ENCODE measurements around the gene PREP.
"Not testable (repeated sequence)": the region's sequence is repeated elsewhere in the genome, so short reads cannot be mapped to it uniquely, and the experiment has no call there.

The PREP gene

DNA sequence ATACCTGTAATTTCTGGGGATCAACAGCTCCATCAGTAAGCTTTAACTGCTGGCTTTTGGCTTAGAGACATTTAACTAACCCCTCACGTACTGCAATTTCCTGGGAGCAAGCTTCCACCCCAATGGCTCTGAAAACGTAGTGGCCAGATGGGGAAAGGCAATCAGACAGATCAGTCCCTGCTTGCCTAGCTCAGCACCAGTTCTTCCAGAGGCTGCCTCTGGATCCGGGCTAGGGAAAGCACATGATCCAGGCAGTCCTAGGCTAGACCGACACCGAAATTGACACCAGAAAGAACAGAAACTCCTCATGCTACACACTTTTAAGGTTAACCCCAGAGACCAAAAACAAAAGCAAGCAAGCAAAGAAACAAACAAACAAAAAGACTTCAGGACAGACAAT is 13.3 kb downstream of the PREP start:
- no peak for DNase-seq

- DNase-seq, result no peak
These were observed 14.5 kb downstream of the PREP start for GRCh38 chr6:105388392-105388791.

- no peak for DNase-seq
These were observed 18.9 kb downstream of the PREP start for GRCh38 chr6:105384004-105384403.

DNA sequence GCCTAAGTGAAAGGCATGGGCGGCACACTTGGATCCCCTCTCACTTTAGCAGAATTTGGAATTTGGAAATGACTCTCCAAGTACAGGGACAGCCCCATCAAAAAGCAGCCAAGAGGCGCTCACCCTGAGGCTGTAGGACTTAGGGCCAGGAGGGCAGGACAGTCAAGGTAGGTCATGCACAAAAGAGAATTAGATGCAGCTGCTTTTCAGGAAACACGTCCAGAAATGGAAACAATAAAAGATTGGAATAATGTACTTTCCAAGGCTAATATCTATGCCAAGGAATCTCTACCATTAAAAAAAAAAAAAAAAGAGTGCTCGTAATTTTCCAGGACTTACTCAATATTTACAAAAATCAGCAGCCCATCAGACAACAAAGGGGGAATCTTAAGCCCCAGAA is 19.9 kb downstream of the PREP start:
- DNase-seq, result no peak

- no peak for DNase-seq
These were observed 20.4 kb downstream of the PREP start for GRCh38 chr6:105382496-105382895.

DNA sequence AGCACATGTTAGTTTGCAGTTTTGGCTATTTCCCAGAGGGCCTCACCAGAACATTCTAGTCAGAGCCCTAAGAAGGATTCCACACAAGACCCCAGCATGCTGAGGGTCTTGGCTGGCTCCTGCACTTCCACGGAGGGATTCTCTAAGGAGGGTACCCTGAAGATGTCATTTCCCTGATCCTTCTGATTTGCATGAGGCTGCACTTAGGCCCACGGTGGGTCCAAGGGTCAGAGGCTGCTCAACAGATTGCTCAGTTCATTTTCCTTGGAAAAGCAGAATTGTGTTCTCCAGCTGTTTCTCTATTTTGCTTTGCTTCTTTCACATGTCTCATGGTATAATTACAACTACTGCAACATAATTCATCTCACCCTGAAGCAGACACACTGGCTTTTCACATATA is 22.2 kb downstream of the PREP start:
- no peak for DNase-seq

DNA sequence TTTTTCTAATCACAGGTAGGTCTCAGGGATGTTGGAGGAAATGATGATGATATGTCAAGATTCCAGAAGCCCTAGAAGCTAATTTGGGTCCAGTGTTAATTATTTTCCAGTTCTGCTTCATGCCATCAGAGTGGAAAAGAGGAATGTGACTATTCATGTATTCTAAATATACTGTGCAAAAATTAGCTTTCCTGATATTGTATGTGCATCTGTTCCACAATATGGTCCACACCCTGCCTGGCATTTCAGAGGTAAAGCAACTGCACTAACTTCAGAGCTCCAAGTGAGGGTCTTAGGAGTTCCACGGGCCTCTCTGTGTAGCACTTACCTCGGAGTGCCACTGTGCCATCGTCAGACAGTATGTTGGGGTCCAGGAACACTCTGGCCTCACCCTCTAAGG is 27.1 kb downstream of the PREP start:
- DNase-seq, result no peak

GRCh38 chr6:105374010-105374420 is 28.9 kb downstream of the PREP start:
- DNase-seq, result no peak

DNA sequence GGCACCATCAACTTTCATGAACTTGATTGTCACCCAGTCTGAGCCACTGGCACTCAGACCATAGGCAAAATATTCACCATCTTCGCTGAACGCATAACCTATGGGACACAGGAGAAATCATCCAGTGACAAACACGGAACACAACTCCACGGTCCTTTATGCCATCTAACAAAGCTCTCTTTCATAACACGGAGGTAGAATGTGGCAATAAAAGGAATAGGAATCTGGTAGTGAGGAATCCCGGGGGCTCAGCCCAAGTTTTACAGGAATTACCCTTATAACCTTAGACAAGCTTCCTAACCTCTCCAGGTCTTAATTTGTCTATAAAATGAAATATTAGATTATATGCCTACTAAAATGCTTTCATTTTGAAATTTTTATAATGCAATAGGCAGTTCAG is 29.4 kb downstream of the PREP start:
- DNase-seq, result no peak

GRCh38 chr6:105372849-105373182 is 30.1 kb downstream of the PREP start:
- no peak for DNase-seq

DNA sequence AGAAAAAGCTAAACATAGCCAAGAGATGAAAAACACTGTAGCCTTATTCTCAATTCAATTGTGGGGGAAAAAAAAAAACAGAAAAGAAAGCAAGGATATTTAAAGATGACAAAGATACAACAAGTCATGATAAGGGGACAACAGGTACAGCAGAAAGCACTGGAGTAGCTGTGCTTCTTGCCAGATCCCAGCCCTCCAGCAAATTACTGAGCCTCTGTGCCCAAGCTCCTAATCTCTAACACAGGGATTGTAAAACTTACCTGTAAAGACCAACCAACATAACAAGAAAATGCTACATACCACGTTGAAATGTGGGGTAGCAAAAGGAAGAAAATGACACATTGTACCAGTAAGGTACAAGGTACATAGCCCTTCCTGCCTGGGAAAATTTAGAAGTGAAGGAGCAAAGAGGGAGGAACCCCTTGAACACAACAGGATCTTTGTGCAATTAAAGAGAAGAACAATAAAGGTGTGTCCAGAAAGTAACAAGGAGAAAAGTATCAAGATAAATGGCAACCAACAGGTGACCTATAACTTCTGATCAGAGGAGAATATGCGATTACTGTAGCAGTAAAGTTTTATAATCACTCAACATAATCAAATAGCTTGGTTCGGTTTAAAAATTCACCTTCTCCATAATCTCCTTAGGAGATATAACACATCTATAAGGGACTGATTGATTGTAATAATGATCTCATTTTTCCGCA is 30.6 kb downstream of the PREP start:
- DNase-seq, result no peak

DNA sequence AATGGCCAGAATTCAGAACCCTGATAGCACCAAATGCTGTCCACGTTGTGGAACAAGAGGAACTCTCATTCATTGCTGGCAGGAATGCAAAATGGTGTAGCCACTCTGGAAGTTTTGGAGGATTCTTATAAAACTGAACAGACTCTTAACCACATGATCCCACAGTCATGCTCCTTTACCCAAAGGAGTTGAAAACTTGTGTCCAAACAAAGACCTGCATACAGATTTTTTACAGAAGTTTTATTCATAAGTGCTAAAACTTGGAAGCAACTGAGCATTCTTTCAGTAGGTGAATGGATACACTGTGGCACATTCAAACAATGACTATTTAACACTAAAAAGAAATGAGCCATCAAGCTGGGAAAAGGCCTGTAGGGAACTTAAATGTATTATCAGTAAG is 32.5 kb downstream of the PREP start:
- no peak for DNase-seq

DNA sequence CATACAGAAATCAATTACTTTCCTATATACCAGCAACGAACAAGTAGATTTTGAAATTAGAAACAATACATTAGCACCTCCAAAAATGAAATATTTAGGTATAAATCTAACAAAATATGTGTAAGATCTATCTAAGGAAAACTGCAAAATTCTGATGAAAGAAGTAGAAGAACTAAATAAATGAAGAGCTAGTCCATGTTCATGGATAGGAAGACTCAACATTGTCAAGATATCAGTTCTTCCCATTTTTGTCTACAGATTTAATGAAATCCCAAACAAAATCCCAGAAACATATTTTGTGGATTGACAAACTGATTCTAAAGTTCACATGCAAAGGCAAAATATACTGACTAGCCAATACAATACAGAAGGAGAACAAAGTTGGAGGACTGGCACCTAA is 33.7 kb downstream of the PREP start:
- no peak for DNase-seq

- DNase-seq, result no peak
These were observed 38.6 kb downstream of the PREP start for GRCh38 chr6:105364243-105364642.

DNA sequence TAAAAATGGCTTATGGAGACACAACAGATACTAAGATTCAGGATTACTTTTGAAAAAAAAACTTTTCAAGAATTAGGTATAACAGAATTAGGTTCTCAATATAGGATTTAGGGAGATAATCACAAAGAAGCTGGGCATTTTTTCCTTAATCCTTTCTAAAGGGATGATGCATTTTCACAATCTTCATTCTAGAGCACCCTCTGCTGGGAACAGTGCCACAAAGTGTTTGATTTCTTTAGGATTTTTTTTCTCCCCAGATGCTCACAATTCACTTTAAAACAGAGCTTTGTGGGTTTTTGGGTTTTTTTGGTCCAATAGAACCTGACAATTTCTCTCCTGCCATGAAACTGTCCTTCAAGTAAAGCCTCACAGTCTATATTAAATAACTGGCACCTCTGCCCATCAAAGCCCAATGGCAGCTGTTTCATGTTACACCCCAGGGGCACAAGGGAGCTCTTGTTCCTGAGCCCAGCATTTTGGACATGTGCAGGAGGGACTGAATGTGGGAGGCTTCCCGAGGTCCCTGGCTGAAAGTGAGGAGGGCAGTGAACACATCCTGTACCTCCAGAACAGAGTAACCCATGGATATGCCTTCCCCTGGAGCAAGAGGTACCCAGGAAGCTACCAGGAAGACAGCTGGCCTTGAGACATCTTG is 39.7 kb downstream of the PREP start:
- DNase-seq, result no peak

- no peak for DNase-seq
These were observed 43.2 kb downstream of the PREP start for GRCh38 chr6:105359419-105360370.

- DNase-seq, result no peak
These were observed 45.7 kb downstream of the PREP start for GRCh38 chr6:105357165-105357564.

DNA sequence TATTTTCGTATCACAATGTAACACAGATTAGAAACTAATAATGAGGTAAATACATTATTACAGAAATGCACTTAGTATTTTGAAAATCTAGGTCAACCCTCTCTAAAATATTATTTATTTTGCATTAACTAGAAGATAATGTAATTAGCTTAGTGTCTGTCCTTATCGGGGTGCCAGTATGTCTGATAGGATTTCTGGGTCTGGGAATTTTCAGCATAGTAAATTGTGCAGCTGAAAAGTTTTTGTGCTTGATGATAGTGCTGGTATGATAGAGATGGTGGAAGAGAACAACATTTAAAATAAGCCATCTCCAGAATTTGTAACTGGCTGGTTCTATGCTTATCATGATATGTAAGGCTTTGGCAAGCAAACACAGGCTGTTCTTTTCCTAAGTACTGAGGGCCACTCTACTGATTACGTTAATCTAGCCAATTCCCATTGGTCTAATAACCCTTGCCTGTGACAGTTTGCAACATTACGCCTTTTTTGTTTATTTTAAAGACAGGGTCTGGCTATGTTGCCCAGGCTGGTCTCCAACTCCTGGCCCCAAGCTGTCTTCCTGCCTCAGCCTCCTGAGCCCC is 50.8 kb downstream of the PREP start:
- no peak for DNase-seq

DNA sequence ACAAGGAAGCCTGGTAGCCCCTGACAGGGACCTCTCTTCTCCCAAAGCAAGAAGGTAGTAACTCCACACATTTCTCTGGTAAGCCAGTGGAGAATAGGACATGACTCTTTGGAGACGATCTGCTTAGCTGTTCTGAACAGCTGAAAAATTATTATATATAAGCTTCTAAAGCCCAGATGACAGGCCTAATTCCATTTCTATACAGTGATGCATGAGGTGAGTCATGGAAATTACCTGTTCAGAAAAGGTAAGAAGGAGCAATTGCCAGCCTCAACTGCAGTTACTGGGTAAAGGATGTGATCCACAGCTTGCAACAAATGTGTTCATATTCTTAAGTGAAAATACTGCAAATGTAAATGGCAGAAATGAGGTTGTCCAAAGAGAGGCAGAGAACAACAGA is 54.0 kb downstream of the PREP start:
- DNase-seq, result no peak

DNA sequence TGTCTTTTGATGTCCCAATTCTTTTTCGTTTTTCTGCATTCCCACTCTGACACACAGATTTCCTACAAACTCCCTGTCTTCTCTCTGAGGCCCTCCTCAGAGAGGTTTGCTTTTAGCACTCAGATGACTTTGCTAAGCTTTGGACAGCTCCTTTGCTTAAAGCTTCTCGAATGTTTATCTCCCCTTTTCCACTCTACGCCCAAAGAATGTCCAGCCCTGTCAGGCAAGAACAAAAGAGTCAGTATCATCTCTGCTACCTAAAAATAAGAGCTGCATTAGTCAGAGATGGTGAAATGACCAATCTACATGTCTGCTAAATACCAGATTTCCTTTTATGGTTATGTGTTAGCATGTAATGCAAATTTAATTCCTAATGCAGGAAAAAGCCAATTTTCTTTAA is 56.8 kb downstream of the PREP start:
- DNase-seq, result no peak

GRCh38 chr6:105345506-105345905 is 57.4 kb downstream of the PREP start:
- no peak for DNase-seq

- DNase-seq, result no peak
These were observed 58.0 kb downstream of the PREP start for GRCh38 chr6:105344881-105345370.

GRCh38 chr6:105338350-105338983 is 64.4 kb downstream of the PREP start:
- not testable (repeated sequence) for DNase-seq

Measured in SIG-M5 (cell line).